HG03521 (cell line): ENCODE data around the gene TMEM178B.
"Not testable (repeated sequence)": the region's sequence is repeated elsewhere in the genome, so short reads cannot be mapped to it uniquely, and the experiment has no call there.

Source experiments
- ATAC-seq: cut with Tn5 transposase; IDR thresholded peaks from one replicate; pipeline ENCODE4 v1.9.1; 2021; ENCODE audit warnings: mild to moderate bottlenecking, moderate library complexity; ENCODE audit not compliant: unreplicated experiment

Gene TMEM178B

GRCh38 chr7:141073641-141074161 lies at the start of gene TMEM178B:
TSS of gene TMEM178B (plus strand) at chr7:141074064.
- ATAC-seq = no peak

GRCh38 chr7:141024668-141025067 lies 49.2 kb upstream of the TMEM178B start:
- ATAC-seq = no peak

GRCh38 chr7:141027043-141027442 lies 46.8 kb upstream of the TMEM178B start:
- no peak for ATAC-seq

- no peak for ATAC-seq
Observed at GRCh38 chr7:141028767-141029166, 45.1 kb upstream of the TMEM178B start.

GRCh38 chr7:141032539-141033323 lies 41.1 kb upstream of the TMEM178B start:
- not testable (repeated sequence) for ATAC-seq

GRCh38 chr7:141038100-141038499 lies 35.8 kb upstream of the TMEM178B start:
- ATAC-seq = not testable (repeated sequence)

GRCh38 chr7:141039376-141039775 lies 34.5 kb upstream of the TMEM178B start:
- ATAC-seq = no peak

GRCh38 chr7:141042222-141043193 lies 31.4 kb upstream of the TMEM178B start:
- no peak for ATAC-seq

GRCh38 chr7:141043616-141044015 lies 30.2 kb upstream of the TMEM178B start:
- no peak for ATAC-seq

GRCh38 chr7:141045126-141045841 lies 28.6 kb upstream of the TMEM178B start:
- ATAC-seq = no peak

- no peak for ATAC-seq
Observed at GRCh38 chr7:141045842-141046620, 27.8 kb upstream of the TMEM178B start.

GRCh38 chr7:141053626-141054025 lies 20.2 kb upstream of the TMEM178B start:
- no peak for ATAC-seq

- ATAC-seq = no peak
Observed at GRCh38 chr7:141055146-141055545, 18.7 kb upstream of the TMEM178B start.

- no peak for ATAC-seq
Observed at GRCh38 chr7:141057788-141058187, 16.1 kb upstream of the TMEM178B start.

- not testable (repeated sequence) for ATAC-seq
Observed at GRCh38 chr7:141067856-141068255, 6.0 kb upstream of the TMEM178B start.

GRCh38 chr7:141071260-141071854 lies 2.5 kb upstream of the TMEM178B start:
- no peak for ATAC-seq

- no peak for ATAC-seq
Observed at GRCh38 chr7:141071855-141072547, 1.9 kb upstream of the TMEM178B start.

- ATAC-seq = no peak
Observed at GRCh38 chr7:141072548-141073172, 1.2 kb upstream of the TMEM178B start.
